H1 (cell line): ENCODE data around the gene URAD. TPM values are rescaled to one million over a fixed set of nuclear protein-coding genes. Genes with fewer than 3 reads are reported as not detected.
A peak's percentile ranks its signal among the peaks of the same experiment; 100 is the strongest.

Source experiments
- CTCF ChIA-PET: fragments of 300-600 bp; sonication (Branson Sonifier 250); formaldehyde crosslinking; loops from one replicate; lab custom pipeline; 2021; ENCODE audit not compliant: partially characterized antibody; lab: Charles Lee
- POLR2A ChIA-PET: fragments of 300-600 bp; sonication (Branson Sonifier 250); formaldehyde crosslinking; loops from one replicate; lab custom pipeline; 2021; ENCODE audit warnings: inconsistent platforms; ENCODE audit not compliant: partially characterized antibody; lab: Charles Lee
- DNase-seq, 2 experiments: peaks; one replicate each; pipeline versions ENCODE4 v3.0.0 to v3.0.0-alpha.2; 2010 to 2022; ENCODE audit warnings: low spot score in 2 of 2, low read depth in 1 of 2, mixed read lengths in 1 of 2
- FAIRE-seq: peaks from 2 replicates; lab custom pipeline; 2011; peaks lifted over from hg19 to GRCh38; lab: Jason Lieb, UNC
- H2AFZ ChIP-seq: 2 replicates; pipeline ENCODE4 v1.8.1; 2012; ENCODE audit warnings: low read length, inconsistent platforms
- H2AK5ac ChIP-seq: 2 replicates; pipeline ENCODE4 v1.6.1; 2013; ENCODE audit warnings: low read depth, low read length
- H2BK120ac ChIP-seq: replicated peaks from 2 replicates; pipeline ENCODE3; 2013; ENCODE audit warnings: low read depth, low read length, inconsistent platforms
- H2BK12ac ChIP-seq: 2 replicates; pipeline ENCODE4 v1.6.1; 2013; ENCODE audit warnings: low read depth, low read length
- H2BK15ac ChIP-seq: 2 replicates; pipeline ENCODE4 v1.6.1; 2013; ENCODE audit warnings: low read length
- H2BK20ac ChIP-seq: 2 replicates; pipeline ENCODE4 v1.6.1; 2013; ENCODE audit warnings: low read length
- H2BK5ac ChIP-seq: 2 replicates; pipeline ENCODE4 v1.6.1; 2013; ENCODE audit warnings: low read depth, low read length
- H3K14ac ChIP-seq: 2 replicates; pipeline ENCODE4 v1.6.1; 2013; ENCODE audit warnings: inconsistent platforms; ENCODE audit not compliant: insufficient read length
- H3K18ac ChIP-seq: 2 replicates; pipeline ENCODE4 v1.6.1; 2013; ENCODE audit warnings: low read length; ENCODE audit errors: extremely low read depth
- H3K23ac ChIP-seq: 2 replicates; pipeline ENCODE4 v1.6.1; 2013; ENCODE audit warnings: inconsistent platforms; ENCODE audit not compliant: insufficient read length
- H3K23me2 ChIP-seq: 2 replicates; pipeline ENCODE4 v1.6.1; 2013; ENCODE audit warnings: low read depth, low read length
- H3K27ac ChIP-seq: 2 replicates; pipeline ENCODE4 v1.6.1; 2011; ENCODE audit warnings: low read depth, low read length, inconsistent platforms
- H3K27me3 ChIP-seq, 4 experiments: replicated peaks in 1 of 4; 1 replicate in 1 of 4; 2 replicates in 3 of 4; pipeline versions ENCODE4 v1.6.1 to v1.8.1; 2011 to 2013; ENCODE audit warnings: low read length in 3 of 4, mild to moderate bottlenecking in 3 of 4, inconsistent platforms in 2 of 4, mixed read lengths in 2 of 4, moderate library complexity in 1 of 4; ENCODE audit not compliant: control insufficient read depth in 3 of 4, insufficient read depth in 3 of 4; ENCODE audit errors: extremely low read depth in 1 of 4
- H3K36me3 ChIP-seq, 4 experiments: 2 replicates each; pipeline versions ENCODE4 v1.6.1 to v1.8.1; 2011 to 2013; ENCODE audit warnings: mild to moderate bottlenecking in 4 of 4, low read length in 3 of 4, moderate library complexity in 2 of 4, control low read depth in 1 of 4, inconsistent platforms in 1 of 4; ENCODE audit not compliant: insufficient read depth in 4 of 4, control insufficient read depth in 2 of 4
- H3K4ac ChIP-seq: replicated peaks from 2 replicates; pipeline ENCODE3; 2013; ENCODE audit warnings: low read length, low read depth, mixed read lengths, inconsistent platforms; ENCODE audit not compliant: insufficient read length
- H3K4me1 ChIP-seq, 4 experiments: replicated peaks in 1 of 4; 1 replicate in 1 of 4; 2 replicates in 3 of 4; pipeline versions ENCODE4 v1.6.1 to v1.8.1; 2011 to 2013; ENCODE audit warnings: low read length in 3 of 4, inconsistent platforms in 2 of 4, mixed read lengths in 1 of 4; ENCODE audit not compliant: insufficient read depth in 4 of 4, control insufficient read depth in 3 of 4
- H3K4me2 ChIP-seq, 2 experiments: 2 replicates each; pipeline versions ENCODE4 v1.6.1 to v1.8.1; 2011 to 2013; ENCODE audit warnings: low read depth in 2 of 2, low read length in 2 of 2, control low read depth in 1 of 2, inconsistent platforms in 1 of 2, mild to moderate bottlenecking in 1 of 2; ENCODE audit not compliant: insufficient read depth in 1 of 2
- H3K4me3 ChIP-seq, 4 experiments: fragments of 200-600, 300-600 bp in 1 of 4; sonication (generic), shearing (Covaris generic), sonication (Bioruptor Twin) in 1 of 4; 2 replicates each; pipeline versions ENCODE4 v1.5.1 to v1.8.1; 2011 to 2016; ENCODE audit warnings: low read length in 4 of 4, low read depth in 3 of 4, control low read depth in 2 of 4, inconsistent platforms in 2 of 4, mild to moderate bottlenecking in 2 of 4, mixed read lengths in 1 of 4, moderate library complexity in 1 of 4; ENCODE audit not compliant: insufficient read depth in 2 of 4; ENCODE audit errors: extremely low read depth in 1 of 4
- H3K56ac ChIP-seq: replicated peaks from 2 replicates; pipeline ENCODE3; 2013; ENCODE audit warnings: low read depth, mild to moderate bottlenecking, mixed read lengths, low read length, inconsistent platforms; ENCODE audit not compliant: insufficient read length
- H3K79me1 ChIP-seq: 2 replicates; pipeline ENCODE4 v1.6.1; 2013; ENCODE audit warnings: low read depth, low read length, control low read depth
- H3K79me2 ChIP-seq, 2 experiments: 2 replicates each; pipeline versions ENCODE4 v1.6.1 to v1.8.1; 2012 to 2013; ENCODE audit warnings: low read length in 2 of 2, mild to moderate bottlenecking in 2 of 2, inconsistent platforms in 1 of 2; ENCODE audit not compliant: insufficient read depth in 2 of 2, control insufficient read depth in 1 of 2
- H3K9ac ChIP-seq, 4 experiments: replicated peaks in 1 of 4; 1 replicate in 1 of 4; 2 replicates in 3 of 4; pipeline versions ENCODE4 v1.6.1 to v1.8.1; 2011 to 2013; ENCODE audit warnings: low read depth in 3 of 4, low read length in 3 of 4, control low read depth in 2 of 4, mild to moderate bottlenecking in 2 of 4, moderate library complexity in 2 of 4, inconsistent platforms in 1 of 4; ENCODE audit errors: extremely low read depth in 1 of 4
- H3K9me3 ChIP-seq, 2 experiments: 2 replicates each; pipeline versions ENCODE4 v1.6.1 to v1.8.1; 2012 to 2013; ENCODE audit warnings: mild to moderate bottlenecking in 2 of 2, moderate library complexity in 2 of 2, control low read depth in 1 of 2, inconsistent platforms in 1 of 2, low read depth in 1 of 2, low read length in 1 of 2, mixed read lengths in 1 of 2; ENCODE audit not compliant: insufficient read depth in 2 of 2
- H4K20me1 ChIP-seq, 2 experiments: replicated peaks in 1 of 2; 2 replicates each; pipeline versions ENCODE3 to v1.8.1; 2011 to 2013; ENCODE audit warnings: inconsistent platforms in 2 of 2, low read length in 2 of 2, mild to moderate bottlenecking in 1 of 2; ENCODE audit not compliant: insufficient read depth in 2 of 2, control insufficient read depth in 1 of 2
- H4K5ac ChIP-seq: 2 replicates; pipeline ENCODE4 v1.6.1; 2013; ENCODE audit warnings: low read length, low read depth, mixed read lengths, inconsistent platforms; ENCODE audit not compliant: insufficient read length
- H4K8ac ChIP-seq: 2 replicates; pipeline ENCODE4 v1.8.0; 2013; ENCODE audit warnings: mild to moderate bottlenecking, moderate library complexity, low read length, inconsistent platforms; ENCODE audit not compliant: insufficient read depth; ENCODE audit errors: extremely low read depth
- H4K91ac ChIP-seq: replicated peaks from 2 replicates; pipeline ENCODE3; 2013; ENCODE audit warnings: low read length, mixed read lengths, inconsistent platforms; ENCODE audit not compliant: insufficient read length
- BCL11A ChIP-seq, 2 experiments: IDR thresholded peaks; one replicate each; pipeline ENCODE4 v1.6.1; 2011; ENCODE audit warnings: low read depth in 2 of 2, low read length in 2 of 2, mild to moderate bottlenecking in 2 of 2
- EZH2 ChIP-seq: fragments of 200-600 bp; sonication (generic); IDR thresholded peaks from 2 replicates; pipeline ENCODE4 v1.7.1; 2012; ENCODE audit warnings: low read depth, mild to moderate bottlenecking, moderate library complexity, low read length, inconsistent platforms; ENCODE audit not compliant: severe bottlenecking
- SUZ12 ChIP-seq: fragments of 200-600 bp; sonication (generic); IDR thresholded peaks from 2 replicates; pipeline ENCODE4 v1.6.1; 2012; ENCODE audit warnings: mild to moderate bottlenecking, inconsistent platforms, low read length, moderate library complexity, mixed read lengths
- WGBS, 2 experiments: shearing (Covaris generic) in 1 of 2; methylation state at CpG; one replicate each; pipeline versions ENCODE4 v1.1.6 to v1.1.7; 2013 to 2015; ENCODE audit warnings: low lambda C conversion rate in 2 of 2, mixed read lengths in 2 of 2, inconsistent platforms in 1 of 2, low coverage in 1 of 2, missing lambda C conversion rate in 1 of 2; ENCODE audit not compliant: insufficient replicate concordance in 2 of 2, insufficient coverage in 1 of 2, insufficient read length in 1 of 2; ENCODE audit errors: extremely low coverage in 1 of 2, missing lambda C conversion rate in 1 of 2; 5-methylcytosine and 5-hydroxymethylcytosine counted together
- polyA plus RNA-seq, 7 experiments: library from polyadenylated mRNA; depleted of rRNA in 3 of 7; stranded (reverse) in 5 of 7; unstranded in 2 of 7; fragments of >200 nt in 5 of 7; fragments of 200-250 nt in 2 of 7; gene quantifications; 1 replicate in 5 of 7; 2 replicates in 1 of 7; 4 replicates in 1 of 7; pipeline versions ENCODE4 v1.2.1 to v1.2.3, GENCODE V29; 2011 to 2013; ENCODE audit warnings: missing spikeins in 2 of 7, mixed read lengths in 2 of 7
- total RNA-seq: library from RNA; stranded (reverse); fragmentation: NEBNext Ultra II Directional; extraction: Animal tissue kit (Norgen Biotek cat#: 25700); gene quantifications from 2 replicates; pipeline ENCODE4 v1.2.1, GENCODE V29; 2021

URAD gene
- total and polyA plus RNA-seq, 2 of the 8 experiments (the other 6 are each of a cell fraction or from before 2014, with no cell fraction given): not detected

GRCh38 chr13:27956576-27957300 is 31.8 kb downstream of the URAD start:
- H3K4me3 ChIP-seq: no peak overlapping the region

More at GRCh38 chr13:27956576-27957300, 31.8 kb downstream of the URAD start:
- peaks cover 5% of the 10 kb centered on the region; the same call in 1 of the 2 replicates for H3K23me2 ChIP-seq
- H3K14ac ChIP-seq: no peak overlapping the region
- no peak overlapping the region for H2BK15ac ChIP-seq
- H3K36me3 ChIP-seq: no peaks in the 10 kb centered on the region; a peak in 1 of 8 replicates
- no peak overlapping the region for H4K91ac ChIP-seq
- H3K9me3 ChIP-seq: no peaks in the 10 kb centered on the region; a peak in 1 of 4 replicates
- H3K23ac ChIP-seq: no peak overlapping the region
- H2AFZ ChIP-seq: no peak overlapping the region
- 30% methylated on average over 5 of the region's 5 CpGs; no CpG with 5 or more reads in 1 of the 2 experiments for WGBS, 2 experiments
- no peak overlapping the region for H3K18ac ChIP-seq
- no peak overlapping the region for H2AK5ac ChIP-seq
- H3K56ac ChIP-seq: no peak overlapping the region
- no peak overlapping the region for H2BK5ac ChIP-seq
- no peak for FAIRE-seq
- no peak overlapping the region for H3K27ac ChIP-seq
- H2BK12ac ChIP-seq: no peak overlapping the region
- H3K79me1 ChIP-seq: no peaks in the 10 kb centered on the region
- TF ChIP-seq SUZ12: peak; percentile 23
- TF ChIP-seq BCL11A (IDR thresholded peaks at IDR 0.05; ENCODE audit: low read depth in 2 of 2, low read length in 2 of 2): no peak
- TF ChIP-seq EZH2: peak; percentile 53
- no peak overlapping the region for H3K9ac ChIP-seq
- no peak for DNase-seq
- H4K8ac ChIP-seq: no peak overlapping the region
- peaks cover 2 to 13% (median 6%) of the 10 kb centered on the region in 4 experiments; a peak in 6 of 7 replicates for H3K4me1 ChIP-seq
- no peak overlapping the region for H2BK120ac ChIP-seq
- CTCF ChIA-PET: interaction anchor here (1.1 to 8.6 kb wide), 7 partner anchors 9 to 159 kb away, joined by 3 to 150 read pairs (median 4); partner anchors contain the start of gene CDX2
- H3K79me2 ChIP-seq: no peaks in the 10 kb centered on the region
- peaks cover 82 to 99% (median 93%) of the 10 kb centered on the region in 4 experiments for H3K27me3 ChIP-seq
- peaks cover 8 to 17% of the 10 kb centered on the region in 2 experiments for H4K20me1 ChIP-seq
- no peak overlapping the region for H4K5ac ChIP-seq
- no peak overlapping the region for H3K4me2 ChIP-seq
- POLR2A ChIA-PET: no interaction called here
- H2BK20ac ChIP-seq: no peak overlapping the region
- no peak overlapping the region for H3K4ac ChIP-seq
